Renal cortex interstitium (tissue), 11 donors: ENCODE measurements around the gene DMXL1. TPM values are rescaled to one million over a fixed set of nuclear protein-coding genes. Genes with fewer than 3 reads are reported as not detected.
"Not testable (repeated sequence)": the region's sequence is repeated elsewhere in the genome, so short reads cannot be mapped to it uniquely, and the experiment has no call there.

ENCODE experiments used
- DNase-seq, 11 donors: peaks; one replicate each; pipeline ENCODE4 v3.0.0-alpha.2; 2013; ENCODE audit warnings: low read depth in 9 of 11, low spot score in 4 of 11; ENCODE audit errors: extremely low read depth in 1 of 11
- polyA plus RNA-seq, 3 donors: library from polyadenylated mRNA; unstranded; fragments of 120-200 nt; gene quantifications; one replicate each; pipeline ENCODE4 v1.2.1, GENCODE V29; 2013; ENCODE audit not compliant: insufficient read length in 3 of 3

Gene DMXL1
- polyA plus RNA-seq, 3 donors: 48.5 to 62.8 (median 55.1) TPM

- DNase-seq: no peak
These were observed 15.6 kb upstream of the DMXL1 start for GRCh38 chr5:119055294-119055693.

GRCh38 chr5:119058979-119059529 lies 11.8 kb upstream of the DMXL1 start:
- DNase-seq: no peak

GRCh38 chr5:119059740-119060255 lies 11.1 kb upstream of the DMXL1 start:
- no peak for DNase-seq

GRCh38 chr5:119063579-119064379 lies 7.1 kb upstream of the DMXL1 start:
- DNase-seq: peak in 1 of 11 donors; percentile 28

- no peak for DNase-seq
These were observed 3.4 kb upstream of the DMXL1 start for GRCh38 chr5:119067450-119067849.

GRCh38 chr5:119070578-119070827 lies 384 bp upstream of the DMXL1 start:
- DNase-seq: no peak

- DNase-seq: peak in 1 of 11 donors; percentile 18
These were observed 691 bp downstream of the DMXL1 start for GRCh38 chr5:119071561-119071995.

GRCh38 chr5:119072496-119072895 lies 1.6 kb downstream of the DMXL1 start:
- no peak for DNase-seq

- DNase-seq: not testable (repeated sequence)
These were observed 3.0 kb downstream of the DMXL1 start for GRCh38 chr5:119073746-119074337.

GRCh38 chr5:119074419-119074818 lies 3.5 kb downstream of the DMXL1 start:
- no peak for DNase-seq

GRCh38 chr5:119075269-119075668 lies 4.4 kb downstream of the DMXL1 start:
- DNase-seq: not testable (repeated sequence)

- no peak for DNase-seq
These were observed 5.2 kb downstream of the DMXL1 start for GRCh38 chr5:119076080-119076479.

- DNase-seq: no peak
These were observed 6.6 kb downstream of the DMXL1 start for GRCh38 chr5:119077444-119077843.

- no peak for DNase-seq
These were observed 7.4 kb downstream of the DMXL1 start for GRCh38 chr5:119078071-119078846.

GRCh38 chr5:119078861-119079260 lies 8.0 kb downstream of the DMXL1 start:
- DNase-seq: no peak

GRCh38 chr5:119079318-119079921 lies 8.5 kb downstream of the DMXL1 start:
- DNase-seq: no peak

GRCh38 chr5:119080936-119081335 lies 10.0 kb downstream of the DMXL1 start:
- DNase-seq: no peak

GRCh38 chr5:119082691-119083090 lies 11.8 kb downstream of the DMXL1 start:
- DNase-seq: no peak

GRCh38 chr5:119083679-119084078 lies 12.8 kb downstream of the DMXL1 start:
- no peak for DNase-seq
